ENCODE measurements around the gene RHOD.

Gene RHOD

DNA sequence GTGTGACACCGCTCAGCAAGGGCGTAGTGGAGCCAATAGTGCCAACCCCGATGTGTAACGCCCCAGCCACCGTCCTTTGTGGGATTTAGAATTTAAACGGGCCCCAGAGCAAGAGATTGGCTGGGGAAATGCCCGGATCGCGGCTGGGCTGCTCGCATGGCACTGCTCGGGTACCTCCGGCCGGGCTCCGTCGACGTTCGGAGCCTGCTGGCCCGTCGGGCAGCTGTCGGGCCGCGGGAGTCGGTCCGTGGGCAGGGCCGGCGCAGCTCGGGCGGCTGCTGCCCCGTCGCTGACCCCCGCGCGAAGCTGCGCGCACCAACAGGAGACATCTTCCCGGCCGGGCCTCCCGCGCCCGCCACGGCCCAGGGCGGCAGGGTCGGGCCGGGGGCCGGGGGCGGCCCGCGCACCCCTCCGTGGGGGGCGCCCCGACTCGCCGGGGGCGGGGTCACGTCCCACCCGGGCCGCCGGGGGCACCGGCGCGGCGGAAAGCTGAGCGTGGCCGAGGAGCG, 61.1 kb downstream of the RHOD start:
- no peak for FAIRE-seq

DNA sequence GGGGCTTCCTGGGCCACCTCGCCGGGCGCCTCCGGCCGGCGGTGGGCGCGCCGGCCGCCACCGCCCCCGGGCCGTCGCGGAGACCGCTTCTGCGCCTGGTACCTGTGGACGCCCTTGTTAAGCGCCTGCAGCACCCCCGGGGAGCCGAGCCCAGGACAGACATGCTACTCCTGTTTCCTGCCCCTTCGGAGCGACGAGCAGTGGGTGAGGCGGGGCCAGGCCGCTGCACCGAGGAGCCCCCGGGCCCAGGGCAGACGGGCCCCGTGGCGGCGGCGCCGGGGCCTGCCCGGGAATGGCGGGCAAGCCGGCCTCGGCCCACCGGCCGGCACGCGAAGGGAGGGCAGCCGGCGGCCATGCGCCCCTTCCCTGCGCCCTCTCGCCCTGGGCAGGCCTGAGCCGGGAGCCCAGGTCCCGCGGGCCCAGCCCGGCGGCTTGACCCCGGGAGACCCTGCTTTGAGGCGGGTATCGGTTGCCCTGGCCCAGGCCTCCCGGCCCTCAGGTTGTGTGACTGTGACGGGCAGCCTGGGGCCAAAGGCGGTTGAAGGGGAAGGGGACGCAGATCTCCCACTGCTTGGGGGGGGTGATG, 61.6 kb downstream of the RHOD start:
- FAIRE-seq: no peak

- FAIRE-seq: no peak
Observed at GRCh38 chr11:67118801-67119584, 62.3 kb downstream of the RHOD start, which contains the start of gene KDM2A. TSS of gene KDM2A (plus strand) at chr11:67119263. CDS start at chr11:67121317, 2,054 bp downstream.

DNA sequence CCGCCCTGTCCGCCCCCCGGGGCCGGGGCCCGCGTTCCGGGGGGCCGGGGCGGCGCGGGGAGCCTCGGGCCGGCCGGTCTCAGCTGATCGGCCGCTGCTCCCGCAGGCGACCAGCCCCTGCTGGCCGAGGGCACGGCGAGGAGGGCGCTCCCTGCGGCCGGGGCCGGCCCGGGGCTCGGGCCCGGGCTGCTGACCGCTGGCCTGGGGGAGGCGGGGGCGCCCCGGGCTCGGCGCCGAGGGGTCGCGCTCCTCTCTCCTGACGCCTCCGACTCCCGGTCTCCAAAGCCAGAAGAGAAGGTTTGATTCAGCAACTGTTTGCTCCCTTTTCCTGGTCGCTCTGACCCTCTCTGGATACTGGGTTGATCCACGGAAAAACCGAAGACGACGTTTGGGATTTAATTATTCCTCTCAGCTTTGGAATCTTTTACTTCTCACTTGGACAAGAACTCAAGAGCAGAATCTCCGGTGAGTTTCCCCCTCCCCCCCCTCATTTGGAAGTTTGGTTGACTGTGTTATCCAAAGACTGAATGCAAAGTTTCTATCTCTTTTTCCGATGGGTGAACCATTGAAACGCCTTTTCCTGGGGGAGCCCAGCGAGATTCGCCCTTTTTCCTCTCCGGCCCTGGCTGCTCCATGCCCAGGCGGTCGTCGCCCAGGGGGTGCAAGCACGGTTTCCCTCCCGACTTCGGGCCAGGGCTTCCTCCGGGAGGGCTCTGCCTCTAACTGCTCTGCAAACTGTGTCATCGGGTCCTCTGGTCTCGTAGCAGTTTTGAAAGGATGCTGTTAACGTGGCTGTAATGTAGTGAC, 63.1 kb downstream of the RHOD start:
- FAIRE-seq: no peak

GRCh38 chr11:67120456-67120855, 63.8 kb downstream of the RHOD start:
- no peak for FAIRE-seq

DNA sequence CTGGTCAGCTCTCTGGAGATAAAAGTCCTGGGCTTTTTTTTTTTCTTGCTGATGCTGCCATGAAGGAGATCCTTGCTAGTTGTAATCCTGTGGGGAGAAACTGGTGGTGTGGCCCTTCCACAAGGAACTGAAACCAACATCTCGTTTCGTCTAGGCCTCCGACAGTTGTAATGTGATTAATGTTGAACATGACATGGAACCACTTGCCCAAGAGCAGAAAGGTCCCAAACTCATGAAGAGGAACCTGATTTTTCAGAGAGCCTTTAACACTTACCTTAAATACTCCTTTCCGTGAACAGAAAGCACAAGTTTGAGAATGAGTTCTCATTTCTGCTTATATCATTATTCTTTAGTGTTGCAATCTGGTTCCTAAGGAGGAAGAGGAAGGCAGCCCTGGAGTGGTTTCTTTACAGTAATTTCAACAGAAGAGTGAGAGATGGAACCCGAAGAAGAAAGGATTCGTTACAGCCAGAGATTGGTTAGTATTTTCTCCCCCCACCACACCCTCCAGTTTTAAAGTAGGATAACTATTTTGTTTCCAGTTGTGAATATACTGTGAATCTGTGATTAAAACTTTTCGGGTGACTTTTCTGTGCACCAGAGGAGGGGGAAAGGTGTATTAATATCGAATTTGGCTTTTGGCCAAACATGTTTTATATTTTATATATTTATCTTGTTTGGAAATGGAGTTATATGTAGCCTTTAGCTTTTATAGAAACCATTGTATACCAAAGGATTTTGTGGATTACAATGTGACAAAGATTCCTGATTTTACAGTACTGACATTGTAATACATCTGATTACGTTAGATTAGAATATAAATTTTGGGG, 64.4 kb downstream of the RHOD start:
- FAIRE-seq: no peak

Measured in colon (tissue), 2 donors.